Right lobe of liver (tissue), 6 donors: ENCODE results near the gene CACNB2. TPM values are rescaled to one million over a fixed set of nuclear protein-coding genes. Genes with fewer than 3 reads are reported as not detected.

Source experiments
- ATAC-seq, 4 donors: fragments of 200-7000 bp; cut with Tn5 transposase; one replicate each; pipeline ENCODE4 v1.9.1; 2020; ENCODE audit warnings: mild to moderate bottlenecking in 4 of 4, moderate library complexity in 4 of 4
- DNase-seq, 3 donors: peaks; one replicate each; pipeline ENCODE4 v3.0.0-alpha.2; 2020
- H3K27ac ChIP-seq, 3 donors: fragments of 200-600 bp; one replicate each; pipeline ENCODE4 v1.8.0; 2022
- H3K27me3 ChIP-seq, 2 donors: fragments of 200-600 bp; one replicate each; pipeline ENCODE4 v1.8.0; 2022
- H3K36me3 ChIP-seq, 4 donors: fragments of 200-600 bp; sonication (generic) in 1 of 4; one replicate each; pipeline versions ENCODE4 v1.5.1 to v1.8.0; 2017 to 2022; ENCODE audit warnings: control low read depth in 1 of 4
- H3K4me1 ChIP-seq, 4 donors: fragments of 200-600 bp; sonication (generic) in 1 of 4; one replicate each; pipeline versions ENCODE4 v1.5.1 to v1.8.0; 2017 to 2022; ENCODE audit warnings: control low read depth in 1 of 4
- H3K4me3 ChIP-seq, 3 donors: fragments of 200-600 bp; one replicate each; pipeline ENCODE4 v1.8.0; 2022
- H3K9me3 ChIP-seq, 4 donors: fragments of 200-600 bp; sonication (generic) in 1 of 4; one replicate each; pipeline versions ENCODE4 v1.5.1 to v1.8.0; 2017 to 2022; ENCODE audit warnings: control low read depth in 1 of 4
- CTCF ChIP-seq, 4 donors: fragments of 200-600 bp in 3 of 4; fragments of 450-650 bp in 1 of 4; IDR thresholded peaks; one replicate each; pipeline versions ENCODE4 v1.5.1 to v1.8.0; 2016 to 2022; ENCODE audit warnings: antibody characterized with exemption in 4 of 4, mild to moderate bottlenecking in 2 of 4
- POLR2A ChIP-seq: fragments of 450-650 bp; IDR thresholded peaks from one replicate; pipeline ENCODE4 v1.6.1; 2017; ENCODE audit warnings: antibody characterized with exemption, mild to moderate bottlenecking
- WGBS: methylation state at CpG from one replicate; pipeline ENCODE4 v1.1.6; 2018; ENCODE audit warnings: low coverage, low lambda C conversion rate; ENCODE audit not compliant: insufficient coverage; ENCODE audit errors: missing lambda C conversion rate; 5-methylcytosine and 5-hydroxymethylcytosine counted together
- intact Hi-C, 2 donors: fragments of 100-400 bp; cut with DNase I; formaldehyde crosslinking; loops; one replicate each; pipeline versions ENCODE4 v1.11.2 to v1.14.1; 2022
- total RNA-seq, 6 experiments: library from RNA; depleted of rRNA in 2 of 6; stranded (reverse); fragments of >200 nt in 2 of 6; fragmentation: NEBNext Ultra II Directional in 3 of 6; extraction: Animal tissue kit (Norgen Biotek cat#: 25700) in 3 of 6; gene quantifications; one replicate each; pipeline versions ENCODE4 v1.1.0 to v1.2.4, GENCODE V29; 2016 to 2023
- donor health status: DM: no; HTN: yes; CAD: no.
- donor health status: DM: no; HTN: no; CAD: no.
- donor health status: DM: no; HTN: no; CAD: no.
- donor health status: DM: no; HTN: yes; CAD: no.
- donor health status: DM: no; HTN: yes; CAD: no.

Gene CACNB2
- total RNA-seq, 6 experiments from 2014 or later: 0.12 to 1.8 (median 1.0) TPM; not detected in 1

- Histone ChIP-seq H3K4me1 (no peaks in the 10 kb centered on the region), H3K9me3 (no peaks in the 10 kb centered on the region), H3K4me3 (no peak overlapping the region), H3K27ac (no peak overlapping the region), H3K36me3 (no peaks in the 10 kb centered on the region), H3K27me3 (no peaks in the 10 kb centered on the region)
- DNase-seq (no peak), ATAC-seq (no peak)
- intact Hi-C loops: no loop called here
- WGBS: 63% methylated on average over 6 of the region's 6 CpGs
- TF ChIP-seq POLR2A (no peak), CTCF (IDR thresholded peaks at IDR 0.05) (no peak)
These were observed 310.1 kb downstream of the CACNB2 start for GRCh38 chr10:18450298-18450697.

DNA sequence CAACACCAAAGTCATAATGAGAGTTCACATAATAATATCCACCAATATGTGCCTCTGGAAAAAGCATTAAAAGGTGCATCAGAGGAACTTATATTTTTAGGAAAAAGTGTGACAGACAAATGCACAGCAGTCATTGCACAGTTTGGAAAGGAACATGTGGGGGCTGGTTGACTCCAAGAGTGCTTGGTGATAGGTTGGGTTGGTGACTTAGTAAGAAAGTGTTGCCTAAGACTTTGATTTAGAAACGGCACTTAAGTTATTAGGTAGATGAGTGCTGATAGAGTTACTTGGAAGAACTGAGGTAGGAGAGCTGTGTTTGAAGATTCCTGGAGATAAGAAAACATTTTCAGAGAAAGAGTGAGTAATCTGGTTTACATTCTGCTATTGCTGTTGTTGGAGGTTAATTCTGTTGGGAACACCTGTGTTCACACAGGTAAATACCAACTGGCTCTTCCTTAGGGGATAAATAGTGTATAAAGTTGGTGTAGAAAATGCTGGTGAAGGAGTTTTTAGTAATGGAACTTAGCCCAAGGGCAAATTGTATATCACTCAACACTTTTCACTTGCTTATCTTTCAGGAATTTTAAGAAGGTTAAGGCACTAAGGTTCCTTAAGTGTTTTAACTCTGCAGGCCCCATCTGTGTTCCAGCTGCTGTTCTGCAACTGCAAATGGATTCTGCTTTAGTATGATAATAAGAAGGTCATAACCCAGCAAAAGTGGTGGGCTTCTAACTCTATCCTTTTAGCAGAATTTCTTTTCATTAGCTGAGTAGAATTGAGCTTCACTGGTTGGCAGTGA, 315.1 kb downstream of the CACNB2 start:
- H3K4me1 ChIP-seq: no peaks in the 10 kb centered on the region
- H3K36me3 ChIP-seq: no peaks in the 10 kb centered on the region
- no peak overlapping the region for H3K4me3 ChIP-seq
- intact Hi-C loops: no loop called here
- 55% methylated on average over 1 of the region's 1 CpG for WGBS
- H3K27ac ChIP-seq: no peak overlapping the region
- no peaks in the 10 kb centered on the region for H3K27me3 ChIP-seq
- TF ChIP-seq CTCF (IDR thresholded peaks at IDR 0.05) (no peak), POLR2A (no peak)
- DNase-seq (no peak), ATAC-seq (no peak)
- no peaks in the 10 kb centered on the region for H3K9me3 ChIP-seq

GRCh38 chr10:18456984-18457383, 316.8 kb downstream of the CACNB2 start:
- H3K4me1 ChIP-seq: no peaks in the 10 kb centered on the region
- no peaks in the 10 kb centered on the region for H3K36me3 ChIP-seq
- DNase-seq (no peak), ATAC-seq (no peak)
- no peak overlapping the region for H3K27ac ChIP-seq
- TF ChIP-seq POLR2A (no peak), CTCF (IDR thresholded peaks at IDR 0.05) (no peak)
- no peak overlapping the region for H3K4me3 ChIP-seq
- 93% methylated on average over 3 of the region's 3 CpGs for WGBS
- no peaks in the 10 kb centered on the region for H3K9me3 ChIP-seq
- intact Hi-C loops: no loop called here
- H3K27me3 ChIP-seq: no peaks in the 10 kb centered on the region

DNA sequence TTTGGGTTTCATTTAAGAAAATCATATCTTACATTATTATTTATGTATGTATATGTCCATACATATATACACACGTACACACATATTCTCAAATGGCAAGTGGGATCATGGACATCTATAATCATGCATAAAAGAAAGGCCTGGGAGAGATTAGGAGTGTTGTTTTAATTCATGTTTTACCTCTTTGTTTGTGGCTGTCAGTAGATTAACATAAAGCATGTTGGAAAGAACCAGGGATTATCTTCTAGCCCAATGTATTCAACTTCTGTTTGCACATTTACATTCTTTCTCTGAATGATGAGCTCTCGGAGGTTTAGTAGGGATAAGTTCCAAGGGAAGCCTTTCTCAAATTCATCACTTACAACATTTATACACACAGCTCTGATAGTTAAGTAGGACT, 319.8 kb downstream of the CACNB2 start:
- Histone ChIP-seq H3K9me3 (no peaks in the 10 kb centered on the region), H3K36me3 (no peaks in the 10 kb centered on the region), H3K27me3 (no peaks in the 10 kb centered on the region), H3K27ac (no peak overlapping the region), H3K4me1 (no peaks in the 10 kb centered on the region), H3K4me3 (no peak overlapping the region)
- TF ChIP-seq CTCF (IDR thresholded peaks at IDR 0.05) (no peak), POLR2A (no peak)
- DNase-seq (no peak), ATAC-seq (no peak)
- WGBS: 75% methylated on average over 2 of the region's 2 CpGs
- intact Hi-C loops: no loop called here
